ENCODE results near the gene MCTP1.
"Not testable (repeated sequence)": the region's sequence is repeated elsewhere in the genome, so short reads cannot be mapped to it uniquely, and the experiment has no call there.

- not testable (repeated sequence) for TF ChIP-seq CTCF (conservative IDR thresholded peaks at IDR 0.05; ENCODE audit: low read depth, low read length); EZH2 (IDR thresholded peaks at IDR 0.05; ENCODE audit: borderline replicate concordance, low read depth, low read length, poor library complexity, severe bottlenecking)
Observed at GRCh38 chr5:94828222-94828621, 456.7 kb downstream of the MCTP1 start.
